ENCODE data around the gene UBE2N.
A peak's percentile ranks its signal among the peaks of the same experiment; 100 is the strongest.

UBE2N gene, protein sequence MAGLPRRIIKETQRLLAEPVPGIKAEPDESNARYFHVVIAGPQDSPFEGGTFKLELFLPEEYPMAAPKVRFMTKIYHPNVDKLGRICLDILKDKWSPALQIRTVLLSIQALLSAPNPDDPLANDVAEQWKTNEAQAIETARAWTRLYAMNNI

DNA sequence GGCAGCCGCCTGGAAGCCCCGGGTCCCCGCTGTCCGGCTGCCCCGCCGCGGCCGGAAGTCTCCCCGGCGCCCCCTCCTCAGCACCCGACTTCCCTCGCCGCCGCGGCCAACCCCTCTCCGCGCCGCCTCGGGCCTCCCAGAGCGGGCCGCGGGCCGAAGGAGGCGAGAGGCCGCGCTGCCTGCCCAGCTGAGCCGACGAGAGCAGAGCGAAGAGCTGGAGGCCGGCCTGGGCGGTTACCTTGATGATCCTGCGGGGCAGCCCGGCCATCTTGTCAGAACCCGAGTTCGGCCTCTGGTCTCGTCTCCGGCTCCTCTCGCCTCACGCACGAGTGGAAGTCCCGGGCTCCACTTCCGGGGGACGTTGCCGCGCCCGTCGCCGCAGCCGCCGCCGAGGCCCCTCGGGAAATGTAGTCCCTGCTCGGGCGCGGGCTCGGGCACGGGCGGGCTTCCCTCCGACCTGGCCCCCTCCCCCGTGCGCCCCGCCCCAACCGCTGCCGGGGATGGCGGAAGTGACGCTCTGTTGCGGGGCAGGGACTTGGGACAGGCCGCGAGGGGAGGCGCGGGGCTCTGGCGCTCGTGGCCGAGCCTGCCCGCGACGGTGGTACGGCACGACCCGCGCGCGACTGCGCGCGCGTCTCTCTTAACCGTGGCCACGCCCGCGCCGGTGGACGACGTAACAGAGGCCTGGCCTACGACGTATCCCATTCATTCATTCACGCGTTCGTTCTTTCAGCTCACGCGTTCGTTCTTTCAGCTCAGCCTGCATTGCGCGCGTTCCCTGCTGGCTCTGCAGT, at the start of gene UBE2N:
Gene UBE2N (minus strand): TSS at position 331 of the 794 bp plus-strand sequence. CDS start 63 bp downstream, at position 268.
- peak; percentile 93 to 97 (median 95) for DNase-seq (ENCODE audit: low read depth in 3 of 3)

DNA sequence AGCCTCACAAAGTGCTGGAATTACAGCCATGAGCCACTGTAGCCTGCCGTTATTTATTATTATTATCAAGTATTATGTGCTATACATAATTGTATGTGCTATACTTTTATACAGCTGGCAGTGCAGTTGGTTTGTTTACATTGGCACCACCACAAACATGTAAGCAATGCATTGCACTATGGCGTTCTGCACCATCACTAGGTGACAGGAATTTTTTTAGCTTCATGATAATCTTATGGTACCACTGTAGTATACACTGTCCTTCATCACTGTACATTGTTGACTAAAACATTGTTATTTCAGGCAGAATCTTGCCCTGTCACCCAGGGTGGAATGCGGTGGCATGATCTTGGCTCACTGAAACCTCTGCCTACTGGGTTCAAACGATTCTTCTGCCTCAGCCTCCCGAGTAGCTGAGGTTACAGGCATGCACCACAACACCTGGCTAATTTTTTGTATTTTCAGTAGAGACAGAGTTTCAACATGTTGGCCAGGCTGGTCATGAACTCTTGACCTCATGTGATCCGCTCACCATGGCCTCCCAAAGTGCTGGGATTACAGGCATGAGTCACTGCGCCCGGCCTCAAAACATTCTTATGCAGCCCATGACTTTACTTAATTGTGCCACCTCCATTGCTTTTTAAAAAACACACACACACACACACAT, 42.7 kb upstream of the UBE2N start:
- DNase-seq (ENCODE audit: low read depth in 3 of 3) = no peak

DNA sequence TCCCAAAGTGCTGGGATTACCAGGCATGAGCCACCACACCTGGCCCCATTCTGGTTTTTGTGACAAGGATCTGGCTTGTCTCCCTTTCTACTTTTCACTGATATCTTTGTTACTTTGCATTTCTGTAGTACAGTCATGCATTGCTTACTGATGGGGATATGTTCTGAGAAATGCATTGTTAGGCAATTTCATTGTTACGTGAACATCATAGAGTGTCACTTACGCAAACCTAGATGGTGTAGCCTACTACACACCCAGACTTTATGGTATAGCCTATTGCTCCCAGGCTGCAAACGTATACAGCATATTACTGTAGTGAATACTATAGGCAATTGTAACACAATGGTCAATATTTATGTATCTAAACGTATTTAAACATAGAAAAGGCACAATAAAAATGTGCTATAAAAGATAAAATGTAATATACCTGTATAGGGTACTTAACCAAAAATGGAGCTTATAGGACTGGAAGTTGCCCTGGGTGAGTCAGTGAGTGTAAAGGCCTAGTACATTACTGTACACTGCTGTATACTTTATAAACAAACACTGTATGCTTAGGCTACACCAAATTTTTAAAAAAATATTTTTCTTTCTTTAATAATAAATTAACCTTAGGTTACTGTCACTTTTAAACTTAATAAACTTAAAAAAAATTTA, 41.5 kb upstream of the UBE2N start:
- DNase-seq (ENCODE audit: low read depth in 3 of 3) = no peak

DNA sequence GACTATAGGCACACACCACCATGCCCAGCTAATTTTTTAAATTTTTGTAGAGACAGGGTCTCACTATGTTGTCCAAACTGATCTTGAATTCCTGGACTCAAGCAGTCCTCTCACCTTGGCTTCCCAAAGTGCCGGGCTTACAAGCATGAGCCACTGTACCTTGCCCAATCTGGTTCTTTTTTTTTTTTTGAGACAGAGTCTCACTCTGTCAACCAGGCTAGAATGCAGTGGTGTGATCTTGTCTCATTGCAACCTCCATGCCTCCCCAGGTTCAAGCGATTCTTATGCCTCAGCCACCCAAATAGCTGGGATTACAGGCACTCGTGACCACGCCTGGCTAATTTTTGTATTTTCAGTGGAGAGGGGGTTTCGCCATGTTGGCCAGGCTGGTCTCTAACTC, 41.0 kb upstream of the UBE2N start:
- DNase-seq (ENCODE audit: low read depth in 3 of 3) = no peak

DNA sequence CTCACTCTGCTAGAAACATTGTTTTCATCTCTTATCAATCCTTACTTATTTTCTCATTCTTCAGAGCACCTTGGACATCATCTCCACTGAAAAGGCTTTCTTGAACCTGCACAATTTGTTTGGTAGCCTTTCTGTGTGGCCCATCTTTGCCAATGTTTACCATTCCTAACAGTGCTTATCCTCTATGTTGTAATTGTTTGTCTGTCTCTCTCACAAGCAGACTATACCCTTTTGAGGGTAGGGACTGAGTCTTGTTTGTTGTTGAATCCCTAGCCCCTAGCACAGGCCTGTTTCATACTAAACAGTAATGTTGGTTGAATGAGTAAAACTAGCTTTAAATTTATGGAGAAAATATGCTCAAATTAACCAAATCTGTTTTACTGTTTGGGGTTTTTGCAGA, 34.8 kb upstream of the UBE2N start:
- no peak for DNase-seq (ENCODE audit: low read depth in 3 of 3)

DNA sequence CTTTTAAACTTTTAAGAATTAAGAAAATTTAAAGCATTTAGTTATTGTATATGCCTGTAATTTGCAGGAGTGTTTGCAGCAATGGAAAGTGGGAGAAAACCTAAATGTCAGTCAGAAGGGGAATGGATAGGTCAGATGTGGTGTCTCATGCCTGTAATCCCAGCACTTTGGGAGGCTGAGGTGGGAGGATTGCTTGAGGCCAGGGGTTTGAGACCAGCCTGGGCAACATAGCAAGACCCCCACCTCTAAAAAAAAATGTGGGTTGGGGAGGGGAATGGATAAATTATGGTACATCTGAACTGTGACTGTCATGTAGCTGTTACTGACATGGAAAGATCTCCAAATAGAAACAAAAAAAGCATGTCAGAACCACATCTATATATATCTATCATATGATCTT, 27.6 kb upstream of the UBE2N start:
- DNase-seq (ENCODE audit: low read depth in 3 of 3) = no peak

DNA sequence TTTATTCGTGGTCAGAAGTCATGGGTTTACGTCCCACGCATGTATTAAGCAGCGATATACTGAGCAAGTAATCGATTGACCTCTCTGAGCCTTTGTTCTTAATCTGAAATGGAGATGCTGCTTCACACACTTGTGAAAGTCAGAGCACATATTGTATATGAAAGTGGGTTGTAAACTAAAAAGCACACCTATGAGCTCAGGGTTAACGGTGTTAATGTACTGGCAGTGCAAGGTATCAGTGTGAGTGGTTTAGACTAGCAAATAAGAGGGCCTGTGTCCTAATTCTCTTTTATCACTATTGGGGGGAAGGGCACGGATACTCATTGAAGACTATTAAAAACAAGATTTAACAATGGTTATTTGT, 26.2 kb upstream of the UBE2N start:
- DNase-seq (ENCODE audit: low read depth in 3 of 3) = no peak

DNA sequence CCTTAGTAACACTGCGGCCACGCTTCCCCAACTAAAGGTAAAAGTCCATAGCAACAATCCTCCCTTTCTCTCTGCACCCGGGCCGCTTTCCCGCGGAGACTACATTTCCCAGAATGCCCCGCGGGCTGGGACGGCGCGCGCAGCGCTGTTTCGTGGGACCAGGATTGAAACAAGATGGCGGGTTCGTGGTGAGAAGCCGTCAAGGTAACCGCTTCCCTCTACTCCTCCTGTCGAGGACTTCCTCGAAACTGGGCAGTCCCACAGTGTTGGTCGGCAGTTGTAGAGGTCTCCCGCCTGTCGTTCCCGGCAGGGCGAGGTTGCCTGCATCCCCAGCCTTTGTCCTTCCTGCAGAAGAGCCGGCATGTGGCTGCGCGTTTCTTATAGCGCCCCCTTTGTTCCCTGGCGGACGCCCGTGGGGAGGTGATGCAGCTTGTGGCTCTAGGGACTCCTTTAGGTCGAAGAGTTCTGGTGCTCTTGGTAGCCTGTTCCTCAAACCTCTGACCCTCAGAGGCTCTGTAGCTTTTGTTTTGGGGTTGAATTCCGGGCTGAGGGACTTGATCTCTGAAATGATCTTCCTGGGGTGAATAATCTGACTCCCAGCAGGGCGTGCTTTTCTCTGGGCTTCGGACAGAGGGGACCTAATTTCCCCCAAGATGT, 25.7 kb upstream of the UBE2N start, which contains the start of gene MRPL42:
Gene MRPL42 (plus strand): TSS at position 164 of the 657 bp plus-strand sequence. CDS start 1,772 bp downstream, outside the sequence.
- DNase-seq (ENCODE audit: low read depth in 3 of 3) = peak; percentile 85 to 88 (median 87)

DNA sequence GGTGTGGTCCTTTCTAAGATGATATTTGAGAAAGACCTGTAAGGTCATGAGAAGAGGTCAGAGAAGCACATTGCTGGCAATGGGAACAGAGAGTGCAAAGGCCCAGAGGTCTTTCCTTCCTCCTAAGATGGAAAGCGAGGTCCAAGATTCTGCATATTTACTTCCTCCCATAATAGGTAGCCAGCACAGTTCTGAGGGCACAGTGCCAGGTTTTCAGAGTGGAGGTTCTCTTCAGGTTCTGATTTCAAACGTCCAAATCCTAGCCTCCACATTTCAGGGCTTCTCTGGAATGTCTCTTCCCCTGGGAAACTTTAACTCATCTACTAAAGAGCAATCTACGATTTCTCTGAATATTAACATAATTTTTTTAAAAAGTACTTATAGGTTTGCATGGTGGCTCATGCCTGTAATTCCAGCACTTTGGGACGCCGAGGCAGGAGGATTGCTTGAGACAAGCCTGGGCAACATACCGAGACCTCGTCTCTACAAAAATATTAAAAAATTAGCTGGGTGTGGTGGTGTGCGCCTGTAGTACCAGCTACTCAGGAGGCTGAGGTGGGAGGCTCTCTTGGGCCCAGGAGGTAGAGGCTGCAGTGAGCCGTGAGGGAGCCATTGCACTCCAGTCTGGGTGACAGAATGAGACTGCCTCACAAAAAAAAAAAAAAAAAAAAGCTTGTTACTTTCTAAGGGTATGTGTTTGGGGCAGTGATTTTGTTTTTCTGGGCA, 25.0 kb upstream of the UBE2N start:
- DNase-seq (ENCODE audit: low read depth in 3 of 3) = no peak

DNA sequence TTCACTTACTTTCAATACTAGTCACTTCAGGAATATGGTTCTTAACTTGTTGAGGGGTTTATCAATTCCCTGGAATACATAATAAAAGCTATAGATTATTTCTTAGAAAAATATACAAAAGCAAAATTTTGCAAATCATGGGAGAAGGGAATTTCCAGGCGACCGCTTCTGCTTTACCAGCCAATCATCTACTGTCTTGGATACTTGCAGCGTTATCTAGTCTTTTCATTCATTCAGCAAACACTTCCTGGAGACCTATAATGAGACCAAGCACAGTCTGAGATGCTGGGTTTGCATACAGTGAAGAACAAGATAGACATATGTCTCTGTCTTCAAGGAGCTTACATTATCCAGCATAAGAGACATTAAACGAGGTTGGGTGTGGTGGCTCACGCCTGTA, 24.1 kb upstream of the UBE2N start:
- DNase-seq (ENCODE audit: low read depth in 3 of 3) = no peak

DNA sequence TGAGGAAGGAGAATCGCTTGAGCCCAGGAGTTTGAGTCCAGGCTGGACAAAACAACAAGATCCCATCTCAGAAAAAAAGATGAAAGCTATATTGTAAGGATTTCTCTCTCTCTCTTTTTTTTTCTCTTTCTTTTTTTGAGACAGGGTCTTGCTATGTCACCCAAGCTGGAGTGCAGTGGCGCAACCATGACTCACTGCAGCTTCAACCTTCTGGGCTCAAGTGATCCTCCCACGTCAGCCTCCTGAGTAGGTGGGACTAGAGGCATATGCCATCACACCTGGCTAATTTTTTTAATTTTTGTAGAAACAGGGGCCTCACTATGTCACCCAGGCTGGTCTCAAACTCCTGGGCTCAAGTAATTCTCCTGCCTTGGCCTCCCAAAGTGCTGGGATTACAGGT, 19.8 kb upstream of the UBE2N start:
- DNase-seq (ENCODE audit: low read depth in 3 of 3) = no peak

DNA sequence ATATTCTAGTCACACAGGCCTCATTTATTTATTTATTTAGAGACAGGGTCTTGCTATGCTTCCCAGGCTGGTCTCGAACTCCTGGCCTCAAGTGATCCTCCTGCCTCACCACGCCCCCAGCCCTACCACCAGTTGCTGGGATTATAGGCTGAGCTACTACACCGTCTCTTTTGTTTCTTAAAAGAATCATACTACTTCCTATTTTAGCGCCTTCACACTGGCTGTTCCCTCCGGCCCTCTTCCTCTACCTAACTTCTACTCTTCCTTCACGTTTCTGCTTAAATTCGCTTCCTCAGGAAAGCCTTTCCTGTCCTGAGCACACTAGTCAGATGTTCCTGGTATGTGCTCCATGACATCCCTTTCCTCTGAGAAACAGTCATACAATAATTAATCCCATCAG, 19.2 kb upstream of the UBE2N start:
- DNase-seq (ENCODE audit: low read depth in 3 of 3) = no peak

DNA sequence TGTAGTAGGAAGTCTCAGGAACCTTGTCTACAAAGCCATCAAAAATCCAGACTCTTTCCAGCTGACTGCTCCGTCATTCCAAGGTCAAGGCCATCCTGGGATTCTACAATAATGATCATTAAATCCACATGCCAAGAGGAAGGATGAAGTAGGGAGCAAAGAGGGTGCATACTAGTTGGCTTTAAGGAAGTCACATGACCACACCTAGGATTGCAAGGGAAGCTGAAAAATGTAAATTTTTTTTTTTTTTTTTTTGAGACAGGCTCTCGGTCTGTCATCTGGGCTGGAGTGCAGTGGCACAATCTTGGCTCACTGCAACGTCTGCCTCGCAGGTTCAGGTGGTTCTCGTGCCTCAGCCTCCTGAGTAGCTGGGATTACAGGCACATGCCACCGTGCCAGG, 18.3 kb upstream of the UBE2N start:
- no peak for DNase-seq (ENCODE audit: low read depth in 3 of 3)

DNA sequence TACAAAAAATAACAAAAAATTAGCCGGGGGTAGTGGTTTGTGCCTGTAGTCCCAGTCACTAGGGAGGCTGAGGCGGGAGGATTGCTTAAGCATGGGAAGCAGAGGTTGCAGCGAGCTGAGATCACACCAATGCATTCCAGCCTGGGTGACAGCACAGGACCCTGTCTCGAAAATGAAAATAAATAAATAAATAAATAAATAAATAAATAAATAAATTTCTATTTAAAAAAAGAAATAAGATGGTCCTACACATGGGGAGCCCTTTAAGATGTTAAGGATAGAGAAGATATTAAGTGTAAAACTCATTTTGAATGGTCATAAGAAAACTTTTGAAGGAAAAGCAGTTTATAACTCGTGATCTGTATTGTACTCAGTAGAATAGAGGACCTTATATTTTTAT, 17.4 kb upstream of the UBE2N start:
- DNase-seq (ENCODE audit: low read depth in 3 of 3) = no peak

DNA sequence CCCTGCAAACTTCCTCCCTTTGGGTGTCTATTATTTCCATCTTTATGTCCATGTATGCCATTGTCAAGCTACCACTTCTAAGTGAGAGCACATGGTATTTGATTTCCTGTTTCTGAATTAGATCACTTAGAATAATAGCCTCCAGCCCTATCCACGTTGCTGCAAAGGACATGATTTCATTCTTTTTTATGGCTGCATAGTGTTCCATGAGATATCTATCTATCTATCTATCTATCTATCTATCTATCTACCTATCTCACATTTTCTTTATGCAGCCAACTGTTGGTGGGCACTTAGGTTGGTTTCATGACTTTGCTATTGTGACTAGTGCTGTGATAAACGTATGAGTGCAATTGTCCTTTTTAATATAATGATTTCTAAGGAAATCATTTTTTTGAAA, 14.3 kb upstream of the UBE2N start:
- no peak for DNase-seq (ENCODE audit: low read depth in 3 of 3)

DNA sequence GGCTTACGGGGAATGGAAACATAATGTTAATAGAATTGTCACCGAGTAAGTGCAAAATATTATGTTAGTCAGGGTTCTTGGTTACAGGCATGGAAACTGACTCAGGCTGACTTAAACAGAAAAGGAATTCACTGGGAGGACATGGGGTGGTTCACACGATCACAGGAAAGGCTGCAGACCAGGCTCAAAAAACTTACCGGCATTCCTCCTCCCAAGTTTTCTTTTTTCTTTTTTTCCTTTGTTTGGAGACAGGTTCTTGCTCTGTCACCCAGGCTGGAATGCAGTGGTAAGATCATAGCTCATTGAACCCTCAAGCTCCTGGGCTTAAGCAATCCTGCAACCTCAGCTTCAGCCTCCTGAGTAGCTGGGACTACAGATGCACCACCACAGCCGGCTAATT, 11.9 kb upstream of the UBE2N start:
- DNase-seq (ENCODE audit: low read depth in 3 of 3) = no peak

DNA sequence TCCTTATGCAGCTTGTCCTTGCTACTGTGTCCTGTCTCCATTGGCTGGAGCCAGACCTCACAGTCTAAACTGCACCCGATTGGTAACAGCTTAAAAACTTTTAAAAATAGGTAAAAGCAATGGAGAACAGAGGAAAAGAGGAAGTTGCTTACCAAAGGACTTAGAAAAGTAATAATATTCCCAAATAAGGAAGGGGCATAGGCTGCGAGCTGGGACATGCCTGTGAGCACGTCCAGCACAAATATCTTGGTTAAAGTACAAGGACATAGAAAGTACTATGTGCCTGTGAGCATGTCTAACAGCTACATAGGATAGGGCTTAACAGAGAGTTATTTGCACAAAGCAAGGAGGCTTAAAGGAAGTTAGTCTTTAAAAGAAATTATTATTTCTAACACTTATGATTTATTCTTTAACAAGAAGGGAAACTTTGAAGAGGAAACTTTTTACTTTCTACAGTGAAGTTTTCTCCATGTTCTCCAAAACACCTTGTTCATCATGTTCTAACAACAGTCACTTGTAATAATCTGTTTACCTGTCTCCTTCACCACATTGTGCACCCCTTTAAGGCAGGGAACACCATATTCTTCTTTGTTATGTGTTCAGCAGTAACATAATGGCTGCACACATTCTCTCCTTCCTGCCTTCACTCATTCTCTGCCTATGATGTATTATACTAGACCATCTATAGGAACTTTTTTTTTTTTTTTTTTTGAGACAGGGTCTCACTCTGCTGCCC, 9.8 kb upstream of the UBE2N start:
- DNase-seq (ENCODE audit: low read depth in 3 of 3) = no peak

DNA sequence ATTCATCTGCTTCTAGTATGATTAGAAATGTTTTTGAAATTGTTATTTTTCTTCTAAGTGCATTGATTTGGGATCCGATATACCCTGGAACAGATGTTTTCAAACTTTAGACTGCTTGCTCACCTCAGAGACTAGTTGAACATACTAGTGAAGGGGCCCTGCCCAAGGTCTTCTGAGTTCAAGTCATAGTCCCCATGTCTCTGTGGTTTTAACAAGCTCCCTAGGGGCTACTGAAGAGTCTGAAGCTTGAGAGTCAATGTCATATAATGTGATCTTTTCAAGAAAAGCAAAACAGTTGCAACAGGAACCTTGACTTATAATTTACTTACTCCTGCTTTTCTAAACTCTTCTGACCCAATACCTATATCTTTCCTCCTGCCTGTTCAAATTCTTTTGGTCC, 7.5 kb upstream of the UBE2N start:
- DNase-seq (ENCODE audit: low read depth in 3 of 3) = no peak

DNA sequence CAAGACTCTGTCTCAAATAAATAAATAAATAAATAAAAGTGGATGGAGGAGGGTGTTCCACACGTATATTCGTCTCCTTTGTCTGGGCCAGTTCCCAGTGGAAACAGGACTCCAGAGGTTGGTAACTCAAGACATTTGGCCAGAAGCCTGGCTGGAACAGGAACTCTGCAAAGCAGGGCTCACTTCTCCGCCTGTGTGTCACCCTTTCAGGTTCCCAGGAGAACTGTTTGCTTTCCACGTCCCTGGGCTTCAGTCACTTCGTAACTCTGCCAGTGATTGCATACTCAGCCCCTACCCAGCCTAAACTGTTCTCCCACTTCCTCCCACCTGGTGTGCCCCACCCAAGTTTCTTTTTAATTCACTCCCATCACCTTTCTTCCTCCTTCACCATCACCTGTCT, 7.0 kb upstream of the UBE2N start:
- DNase-seq (ENCODE audit: low read depth in 3 of 3) = no peak

DNA sequence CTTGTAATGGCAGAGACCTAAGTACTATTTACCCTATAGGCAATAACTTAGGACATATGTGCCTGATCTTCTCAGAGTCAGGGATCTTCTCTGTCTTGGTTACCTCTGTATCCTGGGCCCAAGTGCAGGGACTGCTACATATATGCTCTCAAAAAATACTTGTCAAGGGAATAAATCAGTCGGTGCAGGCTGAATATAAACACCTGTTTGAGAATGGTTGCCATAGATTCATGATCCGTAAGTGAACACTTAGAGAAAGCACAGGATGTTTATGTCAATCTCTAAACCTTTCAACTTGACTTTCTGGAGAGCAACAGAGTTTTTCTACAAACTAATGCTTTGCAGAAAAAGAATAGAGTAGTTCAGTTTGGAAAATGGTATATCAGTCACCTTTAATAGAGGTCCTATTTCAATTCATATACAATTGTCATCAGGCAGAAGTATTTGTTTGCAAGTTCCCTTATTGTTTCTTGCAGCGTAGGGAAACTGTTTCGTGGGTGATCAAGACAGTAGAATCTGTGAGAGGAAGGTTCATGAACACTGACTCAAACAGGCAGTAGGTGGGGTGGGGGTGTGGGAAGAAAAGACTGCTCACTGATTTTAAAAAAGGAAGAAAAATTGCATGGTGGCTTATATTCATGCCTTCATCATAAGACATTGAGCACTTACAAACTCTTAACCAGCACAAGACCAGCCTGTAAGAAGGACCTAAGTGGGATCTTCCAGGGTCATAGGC, 6.0 kb upstream of the UBE2N start:
- DNase-seq (ENCODE audit: low read depth in 3 of 3) = peak in 1 of 3 donors; percentile 12

Measured in stimulated activated CD4-positive, alpha-beta T cell treated with anti-CD3 and anti-CD28 coated beads, TNF-alpha, amount 100 ng/mL, for 48 hours (primary cell).